ENCODE results near the gene ACMSD.

DNA sequence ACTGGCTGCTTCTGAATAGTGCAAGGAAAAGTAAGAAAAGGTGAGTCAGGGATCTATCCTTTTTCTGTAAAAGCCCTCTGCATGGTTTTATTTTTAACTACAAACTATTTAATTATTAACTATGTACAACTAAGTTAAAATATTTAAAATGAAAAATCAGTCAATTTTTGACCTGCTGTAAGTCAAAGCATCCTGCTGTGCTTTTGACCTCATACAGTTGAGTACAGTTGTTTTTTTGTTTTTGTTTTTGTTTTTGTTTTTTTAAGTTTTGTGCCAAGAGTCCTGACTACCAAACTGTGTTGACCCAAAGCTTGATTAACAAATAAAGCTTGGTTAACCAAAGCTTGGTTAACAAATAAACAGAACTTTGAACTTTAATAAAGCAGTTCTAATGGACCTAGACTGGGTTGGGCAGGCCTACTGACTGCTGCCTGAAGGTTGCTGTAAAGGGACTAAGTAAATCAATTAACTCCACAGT is at the start of gene ACMSD:
- TF ChIP-seq, protein P1, sequence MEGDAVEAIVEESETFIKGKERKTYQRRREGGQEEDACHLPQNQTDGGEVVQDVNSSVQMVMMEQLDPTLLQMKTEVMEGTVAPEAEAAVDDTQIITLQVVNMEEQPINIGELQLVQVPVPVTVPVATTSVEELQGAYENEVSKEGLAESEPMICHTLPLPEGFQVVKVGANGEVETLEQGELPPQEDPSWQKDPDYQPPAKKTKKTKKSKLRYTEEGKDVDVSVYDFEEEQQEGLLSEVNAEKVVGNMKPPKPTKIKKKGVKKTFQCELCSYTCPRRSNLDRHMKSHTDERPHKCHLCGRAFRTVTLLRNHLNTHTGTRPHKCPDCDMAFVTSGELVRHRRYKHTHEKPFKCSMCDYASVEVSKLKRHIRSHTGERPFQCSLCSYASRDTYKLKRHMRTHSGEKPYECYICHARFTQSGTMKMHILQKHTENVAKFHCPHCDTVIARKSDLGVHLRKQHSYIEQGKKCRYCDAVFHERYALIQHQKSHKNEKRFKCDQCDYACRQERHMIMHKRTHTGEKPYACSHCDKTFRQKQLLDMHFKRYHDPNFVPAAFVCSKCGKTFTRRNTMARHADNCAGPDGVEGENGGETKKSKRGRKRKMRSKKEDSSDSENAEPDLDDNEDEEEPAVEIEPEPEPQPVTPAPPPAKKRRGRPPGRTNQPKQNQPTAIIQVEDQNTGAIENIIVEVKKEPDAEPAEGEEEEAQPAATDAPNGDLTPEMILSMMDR (IDR thresholded peaks at IDR 0.05) = no peak
- no peak for TF ChIP-seq POLR2A (IDR thresholded peaks at IDR 0.05)

Measured in testis (tissue), 2 donors.